ENCODE results near the gene GNB2.
"Not testable (repeated sequence)": the region's sequence is repeated elsewhere in the genome, so short reads cannot be mapped to it uniquely, and the experiment has no call there.

Gene GNB2

DNA sequence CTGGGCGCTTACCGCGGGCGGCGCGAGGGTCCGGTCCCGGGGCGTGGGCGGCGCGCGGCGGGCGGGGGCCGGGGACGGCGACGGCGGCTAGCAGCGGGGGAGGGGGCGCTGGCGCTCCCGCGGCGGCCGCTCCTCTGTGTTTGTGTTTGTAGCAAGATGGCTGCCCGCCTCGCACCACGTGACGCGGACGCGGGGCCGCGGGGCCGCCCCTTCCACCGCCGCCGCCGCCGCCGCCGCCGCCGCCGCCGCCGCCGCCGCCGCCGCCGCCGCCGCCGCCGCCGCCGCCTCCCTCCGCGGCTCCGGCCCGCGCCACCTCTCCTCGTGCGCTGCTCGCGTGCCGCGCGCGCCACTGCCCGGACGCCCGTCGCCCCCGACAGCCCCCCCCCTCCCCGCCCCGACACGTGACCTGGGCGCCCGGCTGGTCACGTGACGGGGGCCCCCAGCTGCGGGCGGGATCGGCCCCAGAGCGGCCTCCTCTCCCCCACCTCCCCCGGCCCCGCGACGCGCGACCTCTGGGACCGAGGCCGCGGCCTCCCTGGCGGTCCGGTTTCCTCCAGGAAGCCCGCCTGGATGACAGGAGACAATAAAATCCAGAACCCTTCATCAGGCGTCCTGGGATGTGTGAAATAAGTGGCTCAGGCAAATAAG is 20.7 kb downstream of the GNB2 start, which contains the start of gene GIGYF1:
TSS of gene GIGYF1 (minus strand) at position 153 of the 648 bp plus-strand sequence. CDS start 6,012 bp downstream, outside the sequence.
- no peak for DNase-seq (ENCODE audit: low read depth in 2 of 2)

DNA sequence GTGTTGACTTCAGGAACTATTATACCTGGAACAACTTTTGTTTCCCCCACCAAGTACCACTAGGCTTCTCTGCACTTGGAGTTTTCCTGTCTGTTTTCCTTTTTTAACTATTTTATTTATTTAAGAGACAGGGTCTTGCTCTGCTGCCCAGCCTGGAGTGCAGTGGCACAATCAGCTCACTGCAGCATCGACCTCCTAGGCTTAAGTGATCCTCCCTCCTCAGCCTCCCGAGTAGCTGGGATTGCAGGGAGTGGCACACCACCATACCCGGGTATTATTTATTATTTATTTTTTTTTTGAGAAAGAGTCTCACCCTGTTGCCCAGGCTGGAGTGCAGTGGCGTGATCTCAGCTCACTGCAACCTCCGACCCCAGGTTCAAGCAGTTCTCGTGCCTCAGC is 22.6 kb downstream of the GNB2 start:
- no peak for DNase-seq (ENCODE audit: low read depth in 2 of 2)

DNA sequence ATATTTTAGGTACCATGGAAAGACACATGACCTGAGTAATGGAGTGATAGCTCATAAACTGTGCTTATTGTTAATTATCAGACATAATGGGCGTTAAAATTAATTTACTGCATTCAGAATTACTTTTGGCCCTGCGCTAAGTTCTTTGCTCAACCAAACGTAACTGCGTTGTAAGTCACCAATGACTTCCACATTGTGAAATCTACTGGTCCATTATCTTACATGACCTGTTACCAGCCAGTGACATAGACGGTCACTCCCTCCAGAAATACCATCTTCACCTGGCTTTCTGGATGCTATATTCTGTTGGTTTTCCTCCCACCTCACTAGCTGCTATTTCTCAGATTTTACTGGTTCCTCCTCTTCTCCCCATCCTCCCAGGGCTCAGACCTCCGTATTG is 25.5 kb downstream of the GNB2 start:
- no peak for DNase-seq (ENCODE audit: low read depth in 2 of 2)

DNA sequence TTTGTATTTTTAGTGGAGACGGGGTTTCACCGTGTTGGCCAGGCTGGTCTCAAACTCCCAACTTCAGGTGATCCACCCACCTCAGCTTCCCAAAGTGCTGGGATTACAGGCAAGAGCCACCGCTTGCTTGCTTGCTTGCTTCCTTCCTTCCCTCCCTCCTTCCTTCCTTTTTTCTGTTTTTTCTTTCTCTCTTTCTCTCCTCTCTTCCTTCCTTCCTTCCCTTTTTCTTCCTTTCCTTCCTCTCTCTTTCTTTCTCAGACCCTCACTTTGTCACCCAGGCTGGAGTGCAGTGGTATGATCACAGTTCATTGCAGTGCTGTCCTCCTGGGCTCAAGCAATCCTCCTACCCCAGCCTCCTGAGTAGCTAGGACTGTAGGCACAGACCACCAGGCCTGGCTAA is 27.5 kb downstream of the GNB2 start:
- DNase-seq (ENCODE audit: low read depth in 2 of 2), result not testable (repeated sequence)

DNA sequence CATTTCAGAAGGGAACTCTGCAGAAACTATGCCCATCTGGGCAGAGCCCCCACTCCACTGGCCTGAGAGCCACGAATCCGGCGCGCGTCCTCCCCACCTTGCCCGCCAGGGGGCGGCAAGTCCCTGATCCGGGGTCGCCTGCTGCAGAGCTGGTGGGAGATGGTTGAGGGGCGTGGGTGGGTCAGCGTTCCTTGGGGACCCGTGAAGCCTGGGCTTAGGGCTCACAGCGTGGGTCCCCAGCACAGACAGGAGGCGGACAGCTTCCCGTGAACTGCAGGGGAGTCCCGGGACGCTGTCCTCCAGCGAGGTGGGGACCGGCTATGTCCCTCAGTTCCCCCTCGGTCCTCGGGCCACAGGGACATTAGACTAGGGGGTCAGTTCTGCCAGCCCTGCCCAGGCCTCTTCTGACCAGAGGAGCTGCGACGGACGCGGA is 31.8 kb downstream of the GNB2 start:
- DNase-seq (ENCODE audit: low read depth in 2 of 2), result peak; percentile 37 to 73

DNA sequence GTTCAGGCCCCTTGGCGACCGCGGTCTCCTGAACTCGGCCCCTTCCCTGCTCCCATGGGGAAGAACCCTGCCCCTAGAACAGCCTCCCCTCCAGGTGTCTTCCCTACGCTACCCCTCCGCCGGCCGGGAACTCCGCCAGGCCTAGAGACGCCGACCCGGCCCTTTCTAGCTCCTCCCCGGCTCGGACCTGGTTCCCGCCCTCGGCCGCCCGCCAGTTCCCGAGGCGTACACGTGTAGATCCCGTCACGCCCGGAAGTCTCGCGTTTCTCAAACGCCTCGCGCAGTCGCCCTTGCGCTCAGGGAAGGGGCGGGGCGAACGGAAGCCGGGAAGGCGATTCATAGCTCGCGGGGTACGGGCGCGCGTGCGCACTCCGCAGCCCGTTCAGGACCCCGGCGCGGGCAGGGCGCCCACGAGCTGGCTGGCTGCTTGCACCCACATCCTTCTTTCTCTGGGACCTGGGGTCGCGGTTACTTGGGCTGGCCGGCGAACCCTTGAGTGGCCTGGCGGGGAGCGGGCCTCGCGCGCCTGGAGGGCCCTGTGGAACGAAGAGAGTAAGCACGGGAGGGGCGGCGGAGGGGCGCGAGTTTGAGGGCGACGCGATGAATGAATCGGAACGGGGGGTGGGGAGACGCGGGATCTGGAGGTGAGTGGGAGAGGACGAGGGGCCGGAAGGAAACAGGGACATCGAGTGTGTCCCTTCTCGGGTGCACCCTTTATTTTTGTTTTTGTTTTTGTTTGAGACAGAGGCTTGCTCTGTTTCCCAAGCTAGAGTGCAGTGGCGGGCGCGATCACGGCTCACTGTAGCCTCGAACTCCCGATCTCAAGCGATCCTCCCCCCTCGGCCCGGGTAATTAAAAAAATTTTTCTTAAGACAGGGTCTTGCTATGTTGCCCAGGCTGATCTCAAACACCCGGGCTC is 32.5 kb downstream of the GNB2 start, which contains the start of gene POP7:
TSS of gene POP7 (plus strand) at position 369 of the 919 bp plus-strand sequence. CDS start 710 bp downstream, outside the sequence.
- DNase-seq (ENCODE audit: low read depth in 2 of 2), result peak; percentile 95 to 96

DNA sequence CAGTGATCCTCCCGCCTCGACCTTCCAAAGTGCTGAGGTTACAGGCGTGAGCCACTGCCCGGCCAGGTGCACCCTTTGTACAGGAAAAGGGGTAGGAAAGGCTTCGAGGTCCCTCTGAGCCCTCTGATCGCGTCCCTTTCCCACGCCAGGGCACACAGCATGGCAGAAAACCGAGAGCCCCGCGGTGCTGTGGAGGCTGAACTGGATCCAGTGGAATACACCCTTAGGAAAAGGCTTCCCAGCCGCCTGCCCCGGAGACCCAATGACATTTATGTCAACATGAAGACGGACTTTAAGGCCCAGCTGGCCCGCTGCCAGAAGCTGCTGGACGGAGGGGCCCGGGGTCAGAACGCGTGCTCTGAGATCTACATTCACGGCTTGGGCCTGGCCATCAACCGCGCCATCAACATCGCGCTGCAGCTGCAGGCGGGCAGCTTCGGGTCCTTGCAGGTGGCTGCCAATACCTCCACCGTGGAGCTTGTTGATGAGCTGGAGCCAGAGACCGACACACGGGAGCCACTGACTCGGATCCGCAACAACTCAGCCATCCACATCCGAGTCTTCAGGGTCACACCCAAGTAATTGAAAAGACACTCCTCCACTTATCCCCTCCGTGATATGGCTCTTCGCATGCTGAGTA is 33.3 kb downstream of the GNB2 start:
- no peak for DNase-seq (ENCODE audit: low read depth in 2 of 2)

DNA sequence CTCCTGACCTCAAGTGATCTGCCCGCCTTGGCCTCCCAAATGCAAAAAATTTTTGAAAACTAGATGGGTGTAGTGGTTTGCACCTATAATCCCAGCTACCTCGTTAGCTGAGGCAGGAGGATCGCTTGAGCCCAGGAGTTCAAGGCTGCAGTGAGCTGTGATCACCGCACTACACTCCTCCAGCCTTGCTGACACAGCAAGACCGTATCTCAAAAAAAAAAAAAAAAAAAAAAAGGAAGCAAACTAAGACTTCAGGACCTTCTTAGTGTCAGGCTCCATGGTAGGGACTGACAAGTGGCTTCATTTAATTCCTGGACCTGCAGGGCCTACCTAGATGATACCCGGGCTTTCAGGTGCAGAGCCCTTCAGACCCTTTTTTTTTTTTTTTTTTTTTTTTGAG is 34.9 kb downstream of the GNB2 start:
- no peak for DNase-seq (ENCODE audit: low read depth in 2 of 2)

DNA sequence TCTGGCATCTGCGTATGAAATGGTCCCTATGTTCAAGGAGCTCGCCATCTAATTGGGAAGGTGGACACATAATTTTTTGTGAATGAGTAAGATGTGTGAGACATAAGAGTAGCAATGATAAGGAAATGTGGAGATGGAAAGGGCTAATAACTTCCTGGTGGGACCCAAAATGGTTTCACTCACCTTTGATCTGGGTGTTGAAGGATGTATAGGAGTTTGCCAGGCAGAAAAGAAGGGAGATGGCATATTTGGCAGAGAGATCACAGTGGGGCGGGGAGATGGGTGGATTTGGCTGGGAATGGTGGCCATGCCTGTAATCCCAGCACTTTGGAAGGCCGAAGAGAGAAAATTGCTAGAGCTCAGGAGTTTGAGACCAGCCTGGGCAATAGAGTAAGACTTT is 36.9 kb downstream of the GNB2 start:
- no peak for DNase-seq (ENCODE audit: low read depth in 2 of 2)

DNA sequence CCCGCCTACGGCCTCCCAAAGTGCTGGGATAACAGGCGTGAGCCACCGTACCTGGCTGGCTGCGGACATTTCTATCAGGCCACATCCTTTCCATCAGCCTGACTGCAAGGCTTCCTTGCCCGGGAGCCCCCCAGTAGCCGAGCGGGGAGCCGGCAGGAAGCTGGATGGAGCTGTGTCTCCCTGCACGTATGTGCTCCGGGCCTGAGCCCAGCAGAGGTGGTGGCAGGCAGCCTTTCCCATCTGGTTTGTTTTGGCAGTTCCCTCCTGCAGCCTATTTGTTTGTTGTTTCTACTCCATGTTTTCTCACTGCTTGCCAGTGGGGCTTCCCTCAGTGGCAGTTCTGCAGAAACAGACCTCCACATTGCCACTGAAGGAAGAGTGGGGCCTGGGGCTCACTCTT is 37.8 kb downstream of the GNB2 start:
- no peak for DNase-seq (ENCODE audit: low read depth in 2 of 2)

DNA sequence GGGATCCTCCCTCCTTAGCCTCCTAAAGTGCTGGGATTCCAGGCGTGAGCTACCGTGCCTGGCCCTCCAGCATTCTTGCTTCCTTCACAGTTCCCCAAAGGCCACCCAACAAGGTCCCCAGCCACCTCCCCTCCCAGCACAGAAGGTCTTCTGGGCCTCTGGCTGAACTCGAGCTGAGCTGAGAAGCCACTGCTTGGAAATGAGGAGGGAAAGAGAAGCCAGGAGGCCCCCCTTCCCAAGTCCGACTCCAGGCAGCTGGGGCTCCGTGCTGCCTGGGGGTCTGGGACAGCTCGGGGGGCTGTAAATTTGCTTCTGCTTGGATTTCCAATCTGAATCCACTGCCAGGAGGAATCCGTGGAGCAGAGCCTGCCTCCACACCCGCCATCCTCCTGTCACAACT is 41.2 kb downstream of the GNB2 start:
- no peak for DNase-seq (ENCODE audit: low read depth in 2 of 2)

DNA sequence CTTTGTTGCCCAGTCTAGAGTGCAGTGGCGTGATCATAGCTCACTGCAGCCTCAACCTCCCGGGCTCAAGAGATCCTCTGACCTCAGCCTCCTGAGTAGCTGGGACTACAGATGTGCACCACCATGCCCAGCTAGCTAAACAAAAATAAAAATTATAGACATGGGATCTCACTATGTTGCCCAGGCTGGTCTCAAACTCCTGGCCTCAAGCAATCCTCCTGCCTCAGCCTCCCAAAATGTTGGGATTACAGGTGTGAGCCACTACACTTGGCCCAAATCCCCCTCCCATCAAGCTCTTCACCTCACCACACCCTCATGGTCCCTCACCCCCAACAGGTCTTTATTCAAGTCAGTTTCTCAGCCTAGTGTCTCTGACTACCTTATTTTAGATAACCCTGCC is 43.5 kb downstream of the GNB2 start:
- DNase-seq (ENCODE audit: low read depth in 2 of 2), result not testable (repeated sequence)

DNA sequence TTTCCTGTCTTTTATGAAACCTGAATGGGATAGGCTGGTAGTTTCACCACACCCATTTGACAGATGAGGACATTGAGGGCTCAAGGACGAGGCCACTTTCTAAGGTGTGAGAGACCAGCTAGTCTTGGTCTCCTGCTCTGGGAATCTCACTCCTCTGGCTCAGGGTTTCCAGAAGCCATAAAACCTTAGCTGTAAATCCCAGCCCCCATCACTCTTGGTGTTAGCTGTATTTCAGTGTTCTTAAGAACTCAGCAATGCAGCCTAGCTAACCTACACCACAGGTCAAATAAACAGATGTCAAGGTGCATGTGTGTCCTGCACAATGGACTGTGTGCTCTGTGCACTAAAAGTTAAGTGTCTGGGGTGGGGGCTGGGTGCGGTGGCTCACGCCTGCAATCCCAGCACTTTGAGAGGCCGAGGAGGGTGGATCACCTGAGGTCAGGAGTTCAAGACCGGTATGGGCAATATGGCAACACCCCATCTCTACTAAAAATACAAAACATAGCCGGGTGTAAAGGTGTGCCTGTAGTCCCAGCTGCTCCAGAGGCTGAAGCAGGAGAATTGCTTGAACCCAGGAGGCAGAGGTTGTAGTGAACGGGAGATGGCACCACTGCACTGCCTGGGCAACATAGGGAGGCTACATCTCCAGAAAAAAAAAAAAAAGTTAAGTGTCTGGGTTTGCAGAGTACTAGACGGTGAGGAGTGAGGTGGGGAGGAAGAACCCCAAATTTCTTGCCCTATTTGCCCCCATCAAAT is 46.2 kb downstream of the GNB2 start:
- no peak for DNase-seq (ENCODE audit: low read depth in 2 of 2)

DNA sequence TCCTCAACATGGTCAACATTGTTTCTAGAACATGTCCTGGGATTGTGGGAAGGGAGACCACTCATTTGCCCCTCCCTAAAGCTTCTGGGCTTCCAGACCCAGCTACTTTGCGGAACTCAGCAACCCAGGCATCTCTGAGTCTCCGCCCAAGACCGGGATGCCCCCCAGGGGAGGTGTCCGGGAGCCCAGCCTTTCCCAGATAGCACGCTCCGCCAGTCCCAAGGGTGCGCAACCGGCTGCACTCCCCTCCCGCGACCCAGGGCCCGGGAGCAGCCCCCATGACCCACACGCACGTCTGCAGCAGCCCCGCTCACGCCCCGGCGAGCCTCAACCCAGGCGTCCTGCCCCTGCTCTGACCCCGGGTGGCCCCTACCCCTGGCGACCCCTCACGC is 46.7 kb downstream of the GNB2 start, which contains the start of gene EPO:
TSS of gene EPO (plus strand) at position 190 of the 392 bp plus-strand sequence. CDS start 513 bp downstream, outside the sequence.
- DNase-seq (ENCODE audit: low read depth in 2 of 2), result no peak

DNA sequence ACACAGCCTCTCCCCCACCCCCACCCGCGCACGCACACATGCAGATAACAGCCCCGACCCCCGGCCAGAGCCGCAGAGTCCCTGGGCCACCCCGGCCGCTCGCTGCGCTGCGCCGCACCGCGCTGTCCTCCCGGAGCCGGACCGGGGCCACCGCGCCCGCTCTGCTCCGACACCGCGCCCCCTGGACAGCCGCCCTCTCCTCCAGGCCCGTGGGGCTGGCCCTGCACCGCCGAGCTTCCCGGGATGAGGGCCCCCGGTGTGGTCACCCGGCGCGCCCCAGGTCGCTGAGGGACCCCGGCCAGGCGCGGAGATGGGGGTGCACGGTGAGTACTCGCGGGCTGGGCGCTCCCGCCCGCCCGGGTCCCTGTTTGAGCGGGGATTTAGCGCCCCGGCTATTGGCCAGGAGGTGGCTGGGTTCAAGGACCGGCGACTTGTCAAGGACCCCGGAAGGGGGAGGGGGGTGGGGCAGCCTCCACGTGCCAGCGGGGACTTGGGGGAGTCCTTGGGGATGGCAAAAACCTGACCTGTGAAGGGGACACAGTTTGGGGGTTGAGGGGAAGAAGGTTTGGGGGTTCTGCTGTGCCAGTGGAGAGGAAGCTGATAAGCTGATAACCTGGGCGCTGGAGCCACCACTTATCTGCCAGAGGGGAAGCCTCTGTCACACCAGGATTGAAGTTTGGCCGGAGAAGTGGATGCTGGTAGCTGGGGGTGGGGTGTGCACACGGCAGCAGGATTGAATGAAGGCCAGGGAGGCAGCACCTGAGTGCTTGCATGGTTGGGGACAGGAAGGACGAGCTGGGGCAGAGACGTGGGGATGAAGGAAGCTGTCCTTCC is 47.3 kb downstream of the GNB2 start:
- DNase-seq (ENCODE audit: low read depth in 2 of 2), result no peak

DNA sequence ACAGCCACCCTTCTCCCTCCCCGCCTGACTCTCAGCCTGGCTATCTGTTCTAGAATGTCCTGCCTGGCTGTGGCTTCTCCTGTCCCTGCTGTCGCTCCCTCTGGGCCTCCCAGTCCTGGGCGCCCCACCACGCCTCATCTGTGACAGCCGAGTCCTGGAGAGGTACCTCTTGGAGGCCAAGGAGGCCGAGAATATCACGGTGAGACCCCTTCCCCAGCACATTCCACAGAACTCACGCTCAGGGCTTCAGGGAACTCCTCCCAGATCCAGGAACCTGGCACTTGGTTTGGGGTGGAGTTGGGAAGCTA is 47.9 kb downstream of the GNB2 start:
- no peak for DNase-seq (ENCODE audit: low read depth in 2 of 2)

DNA sequence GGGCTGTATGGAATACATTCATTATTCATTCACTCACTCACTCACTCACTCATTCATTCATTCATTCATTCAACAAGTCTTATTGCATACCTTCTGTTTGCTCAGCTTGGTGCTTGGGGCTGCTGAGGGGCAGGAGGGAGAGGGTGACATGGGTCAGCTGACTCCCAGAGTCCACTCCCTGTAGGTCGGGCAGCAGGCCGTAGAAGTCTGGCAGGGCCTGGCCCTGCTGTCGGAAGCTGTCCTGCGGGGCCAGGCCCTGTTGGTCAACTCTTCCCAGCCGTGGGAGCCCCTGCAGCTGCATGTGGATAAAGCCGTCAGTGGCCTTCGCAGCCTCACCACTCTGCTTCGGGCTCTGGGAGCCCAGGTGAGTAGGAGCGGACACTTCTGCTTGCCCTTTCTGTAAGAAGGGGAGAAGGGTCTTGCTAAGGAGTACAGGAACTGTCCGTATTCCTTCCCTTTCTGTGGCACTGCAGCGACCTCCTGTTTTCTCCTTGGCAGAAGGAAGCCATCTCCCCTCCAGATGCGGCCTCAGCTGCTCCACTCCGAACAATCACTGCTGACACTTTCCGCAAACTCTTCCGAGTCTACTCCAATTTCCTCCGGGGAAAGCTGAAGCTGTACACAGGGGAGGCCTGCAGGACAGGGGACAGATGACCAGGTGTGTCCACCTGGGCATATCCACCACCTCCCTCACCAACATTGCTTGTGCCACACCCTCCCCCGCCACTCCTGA is 49.1 kb downstream of the GNB2 start:
- no peak for DNase-seq (ENCODE audit: low read depth in 2 of 2)

DNA sequence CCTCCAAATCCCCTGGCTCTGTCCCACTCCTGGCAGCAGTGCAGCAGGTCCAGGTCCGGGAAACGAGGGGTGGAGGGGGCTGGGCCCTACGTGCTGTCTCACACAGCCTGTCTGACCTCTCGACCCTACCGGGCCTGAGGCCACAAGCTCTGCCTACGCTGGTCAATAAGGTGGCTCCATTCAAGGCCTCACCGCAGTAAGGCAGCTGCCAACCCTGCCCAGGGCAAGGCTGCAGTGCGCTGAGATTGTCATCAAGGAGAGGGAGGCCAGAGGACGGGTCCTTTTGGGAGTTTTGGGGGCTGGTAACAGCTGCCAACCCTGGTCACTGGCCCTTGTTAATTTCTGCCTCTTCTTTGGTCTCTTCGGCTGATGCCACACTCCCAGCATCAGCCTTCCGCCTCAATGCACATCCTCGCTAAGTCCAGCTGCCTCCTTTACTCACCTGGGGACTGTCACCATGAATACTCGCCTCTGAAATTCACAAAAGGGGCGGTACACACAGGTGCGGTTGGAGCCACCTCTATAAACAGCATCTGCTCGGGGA is 50.3 kb downstream of the GNB2 start:
- DNase-seq (ENCODE audit: low read depth in 2 of 2), result no peak

DNA sequence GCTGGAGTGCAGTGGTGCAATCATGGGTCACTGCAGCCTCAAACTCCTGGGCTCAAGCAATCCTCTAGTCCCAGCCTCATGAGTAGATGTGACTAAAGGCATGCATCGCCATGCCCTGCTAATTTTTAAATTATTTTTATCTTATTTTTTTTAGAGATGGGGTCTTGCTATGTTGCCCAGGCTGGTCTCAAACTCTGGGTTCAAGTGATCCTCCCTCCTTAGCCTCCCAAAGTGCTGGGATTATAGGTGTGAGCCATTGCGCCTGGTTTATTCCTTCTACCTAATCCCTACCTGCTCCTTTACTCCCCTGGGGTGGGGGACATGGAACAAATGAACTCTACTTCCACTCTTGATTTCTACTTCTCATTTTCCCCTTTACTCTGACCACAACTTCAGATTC is 50.8 kb downstream of the GNB2 start:
- not testable (repeated sequence) for DNase-seq (ENCODE audit: low read depth in 2 of 2)

Data from stimulated activated CD4-positive, alpha-beta T cell treated with anti-CD3 and anti-CD28 coated beads, Interleukin-1b, Interleukin-23, amount 100 ng/mL, for 1 hour (primary cell).